TTC549 (cell line): ENCODE results near the gene TTN.

Experiments
- FAIRE-seq: peaks from 2 replicates; lab custom pipeline; 2012; peaks lifted over from hg19 to GRCh38; lab: Jason Lieb, UNC

The TTN gene

DNA sequence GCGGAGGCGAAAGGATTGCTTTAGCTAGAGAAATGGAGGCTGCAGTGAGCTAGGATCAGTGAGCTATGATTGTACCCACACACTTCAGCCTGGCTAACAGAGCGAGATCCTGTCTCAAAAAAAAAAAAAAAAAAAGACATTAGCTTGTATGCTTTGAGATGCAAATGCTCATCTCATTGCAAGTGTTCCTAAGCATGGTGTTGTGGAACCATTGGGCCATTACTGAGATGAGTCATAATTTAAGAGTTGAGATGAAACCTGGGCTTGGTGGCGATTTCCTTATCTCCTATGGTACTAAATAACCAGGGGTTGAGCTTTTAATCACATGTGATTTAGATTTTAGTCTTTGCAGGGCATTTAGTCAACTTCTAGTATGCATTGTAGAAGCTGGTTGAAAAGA lies 324.8 kb downstream of the TTN start:
- FAIRE-seq = no peak

DNA sequence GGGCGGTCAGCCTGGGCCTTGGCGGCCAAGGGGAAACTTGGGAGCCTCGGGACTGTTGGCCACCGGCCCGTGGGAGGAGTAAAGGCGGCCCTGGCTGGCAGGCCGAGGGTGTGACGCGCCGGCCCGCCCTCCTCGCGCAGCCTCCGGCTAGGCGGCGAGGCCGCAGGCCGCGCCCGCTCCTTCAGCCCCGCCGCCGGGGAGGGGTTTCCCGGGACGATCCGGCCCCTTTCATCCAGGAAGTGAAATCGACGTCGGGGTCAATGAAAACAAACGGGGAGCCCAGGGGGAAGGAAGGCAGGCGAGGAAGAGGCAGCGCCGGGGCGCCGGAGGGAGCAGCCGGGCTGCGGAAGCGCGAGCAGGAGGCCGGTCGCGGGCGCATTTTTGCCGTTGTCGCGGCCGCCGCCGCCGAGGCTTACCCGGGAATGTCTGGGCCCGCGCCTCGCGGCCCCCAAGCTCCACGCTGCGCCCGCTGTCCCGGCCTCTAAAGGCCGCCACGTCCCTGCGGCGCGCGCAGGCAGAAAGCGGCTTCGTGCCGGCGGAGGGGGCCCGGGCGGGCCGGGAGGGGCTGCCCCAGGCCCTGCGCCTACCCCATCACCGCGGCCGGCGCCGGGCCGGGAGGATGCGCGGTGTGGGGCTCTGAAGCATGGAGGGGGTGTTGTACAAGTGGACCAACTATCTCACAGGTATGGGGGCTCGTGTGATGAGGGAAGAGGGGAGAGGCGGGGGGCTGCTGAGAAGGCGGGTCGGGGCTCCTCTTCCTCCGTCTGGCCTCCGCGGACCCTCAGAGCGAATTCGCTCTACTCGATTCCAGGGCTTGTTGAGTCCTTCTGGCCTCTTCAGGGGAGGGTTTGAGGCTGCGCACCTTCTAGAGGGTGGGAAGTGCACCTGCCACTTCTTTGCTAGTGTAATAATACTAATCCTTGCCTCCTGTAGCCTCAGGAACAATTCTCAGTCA lies 326.7 kb downstream of the TTN start, which contains the start of gene PLEKHA3:
Gene PLEKHA3, plus strand, starts transcription at position 231 of the 955 bp plus-strand sequence. Its CDS starts 413 bp downstream, at position 644.
- FAIRE-seq = no peak

DNA sequence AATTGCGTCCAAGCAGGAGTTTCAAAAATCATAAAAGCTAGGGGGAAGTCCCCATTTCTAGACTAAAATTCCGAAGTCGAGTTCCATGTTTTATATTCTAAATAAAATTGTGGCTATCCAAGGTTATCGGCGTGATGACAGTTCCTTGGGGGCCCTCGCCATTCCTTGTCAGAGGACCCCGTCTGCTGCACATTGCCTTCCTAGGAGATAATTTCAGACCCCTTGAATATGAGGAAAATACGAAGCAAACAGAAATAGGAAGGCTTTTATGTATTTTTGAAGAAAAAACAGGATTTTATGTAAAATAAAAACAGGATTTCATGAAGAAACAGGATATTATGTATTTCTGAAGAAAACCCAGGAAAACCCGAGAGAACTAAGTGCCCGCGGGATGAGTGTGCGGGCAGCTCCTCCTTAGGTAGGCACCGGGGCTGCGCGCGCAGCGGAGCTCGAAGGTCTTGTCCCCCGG lies 327.4 kb downstream of the TTN start:
- no peak for FAIRE-seq

GRCh38 chr2:178479275-178479616 lies 328.0 kb downstream of the TTN start:
- no peak for FAIRE-seq

DNA sequence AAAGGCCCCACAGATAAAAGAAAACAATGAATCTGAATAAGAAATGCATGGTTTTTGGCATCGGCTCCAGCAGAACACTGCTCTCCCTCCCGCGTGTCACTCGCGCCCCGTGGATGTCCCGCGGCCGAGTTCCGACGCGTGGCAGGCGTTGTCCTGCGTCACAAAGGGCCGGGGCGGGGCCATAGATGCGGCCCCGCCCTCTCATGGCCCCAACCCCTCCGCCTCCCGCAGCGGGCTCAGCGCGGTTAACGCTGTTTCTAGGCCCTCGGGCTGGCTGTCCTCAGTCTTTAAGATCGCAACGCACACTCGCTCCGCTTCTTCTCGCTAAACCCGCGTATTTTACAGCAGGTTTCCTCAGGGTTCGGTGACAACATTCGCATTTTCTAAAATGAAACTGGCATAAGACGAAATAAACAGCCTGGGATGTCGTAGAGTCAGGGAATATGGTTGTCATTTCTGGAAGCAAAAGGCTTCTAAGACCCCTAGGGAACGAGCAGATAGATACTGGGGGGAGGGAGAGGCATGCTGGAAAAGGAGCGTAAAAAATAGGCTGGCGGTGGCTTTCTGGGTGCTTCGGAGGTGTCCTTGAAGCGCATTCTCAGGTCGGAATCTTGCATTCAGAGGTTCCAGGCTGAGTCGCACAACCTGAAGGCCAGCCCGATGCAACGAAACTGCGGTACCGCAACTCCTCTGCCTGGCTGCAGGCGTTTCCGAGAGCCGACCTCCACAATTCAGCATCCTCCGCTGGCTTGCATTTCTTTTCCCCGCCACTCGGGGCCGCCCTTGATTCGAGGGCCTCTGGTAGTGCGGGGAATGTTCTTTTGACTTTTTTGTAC lies 328.6 kb downstream of the TTN start, which contains the start of gene FKBP7:
Gene FKBP7, minus strand, starts transcription at position 162 of the 836 bp plus-strand sequence. Its CDS starts 101 bp downstream, at position 61.
- peak; percentile 36 for FAIRE-seq

- no peak for FAIRE-seq
Measured at GRCh38 chr2:178478130-178478438, 329.1 kb downstream of the TTN start.

DNA sequence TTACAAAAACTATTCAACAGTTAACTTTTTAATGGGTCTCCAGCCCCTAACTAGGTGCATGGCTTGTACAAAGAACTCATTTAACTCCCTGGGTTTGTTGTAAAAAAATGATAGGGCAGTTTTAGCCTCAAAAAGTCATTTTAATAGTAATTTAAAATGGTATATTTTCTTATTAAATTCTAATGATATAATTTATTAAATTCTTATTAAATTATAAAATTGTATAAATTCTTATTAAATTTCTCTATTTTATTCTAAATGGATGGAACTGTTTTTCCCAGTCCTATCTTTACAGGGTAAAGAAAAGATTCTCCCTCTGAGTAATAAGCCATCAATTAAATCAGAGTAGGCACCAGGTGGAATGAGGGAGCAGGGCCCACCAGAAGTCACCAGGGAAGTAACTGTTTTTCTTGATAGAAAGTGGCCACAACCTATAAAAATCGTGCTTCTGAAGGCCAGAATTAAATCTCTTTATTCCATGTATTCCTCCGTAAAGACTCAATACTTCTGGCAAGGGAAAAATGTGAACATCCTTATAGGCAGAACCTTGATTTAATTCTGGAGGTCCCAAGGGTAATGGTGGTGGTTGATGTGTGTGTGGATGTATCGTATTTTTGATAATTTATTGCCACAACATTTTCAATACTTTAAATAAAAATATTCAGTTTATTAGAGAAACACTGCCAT lies 329.6 kb downstream of the TTN start:
- no peak for FAIRE-seq

GRCh38 chr2:178476477-178476876 lies 330.7 kb downstream of the TTN start:
- FAIRE-seq = no peak
